LNCaP clone FGC (cell line): ENCODE measurements around the gene ADAMTSL3.

Source experiments
- DNase-seq: peaks from one replicate; pipeline ENCODE4 v3.0.0-alpha.2; 2011; ENCODE audit warnings: low read depth
- H3K4me3 ChIP-seq: 2 replicates; pipeline ENCODE4 v1.5.1; 2011; ENCODE audit warnings: mild to moderate bottlenecking, low read depth, low read length, control low read depth
- TF ChIP-seq, protein P1 (sequence below): IDR thresholded peaks from 2 replicates; pipeline ENCODE4 v1.5.1; 2012; ENCODE audit warnings: mild to moderate bottlenecking; ENCODE audit not compliant: control insufficient read depth, insufficient read depth; ENCODE audit errors: extremely low read depth

Gene ADAMTSL3

DNA sequence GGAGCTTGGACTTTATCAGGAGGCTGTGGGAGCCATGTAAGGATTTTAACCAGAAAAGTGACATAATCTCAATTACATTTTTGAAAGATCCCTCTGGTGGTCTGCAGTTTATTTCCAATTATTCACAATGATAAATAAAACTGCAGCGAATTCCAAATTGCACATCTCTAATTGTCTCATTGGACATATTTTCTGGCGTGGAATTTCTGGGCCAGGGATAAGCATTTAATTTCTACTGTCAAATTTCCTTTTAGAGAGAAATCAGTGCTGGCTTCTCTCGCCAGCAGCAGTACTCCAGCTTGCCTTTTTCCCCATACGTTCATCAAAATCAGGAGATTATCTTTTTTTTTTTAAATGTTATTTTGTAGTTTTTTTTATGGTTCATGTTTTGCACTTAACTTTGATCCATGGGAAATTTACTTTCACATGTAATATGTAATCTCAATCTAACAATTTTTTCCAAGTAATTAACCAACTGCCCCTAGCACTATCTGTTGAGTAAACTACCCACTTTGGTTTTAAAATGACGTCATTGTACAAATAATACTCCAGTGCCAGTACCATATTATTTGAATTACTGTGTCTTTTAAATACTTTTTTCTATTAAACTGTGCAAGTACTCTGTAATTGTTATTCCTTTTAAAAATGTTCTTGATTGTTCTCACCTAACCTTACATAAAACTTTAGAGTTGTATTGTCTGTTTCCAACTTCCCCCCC, 251.8 kb downstream of the ADAMTSL3 start:
- no peak overlapping the region for H3K4me3 ChIP-seq
- TF ChIP-seq, protein P1, sequence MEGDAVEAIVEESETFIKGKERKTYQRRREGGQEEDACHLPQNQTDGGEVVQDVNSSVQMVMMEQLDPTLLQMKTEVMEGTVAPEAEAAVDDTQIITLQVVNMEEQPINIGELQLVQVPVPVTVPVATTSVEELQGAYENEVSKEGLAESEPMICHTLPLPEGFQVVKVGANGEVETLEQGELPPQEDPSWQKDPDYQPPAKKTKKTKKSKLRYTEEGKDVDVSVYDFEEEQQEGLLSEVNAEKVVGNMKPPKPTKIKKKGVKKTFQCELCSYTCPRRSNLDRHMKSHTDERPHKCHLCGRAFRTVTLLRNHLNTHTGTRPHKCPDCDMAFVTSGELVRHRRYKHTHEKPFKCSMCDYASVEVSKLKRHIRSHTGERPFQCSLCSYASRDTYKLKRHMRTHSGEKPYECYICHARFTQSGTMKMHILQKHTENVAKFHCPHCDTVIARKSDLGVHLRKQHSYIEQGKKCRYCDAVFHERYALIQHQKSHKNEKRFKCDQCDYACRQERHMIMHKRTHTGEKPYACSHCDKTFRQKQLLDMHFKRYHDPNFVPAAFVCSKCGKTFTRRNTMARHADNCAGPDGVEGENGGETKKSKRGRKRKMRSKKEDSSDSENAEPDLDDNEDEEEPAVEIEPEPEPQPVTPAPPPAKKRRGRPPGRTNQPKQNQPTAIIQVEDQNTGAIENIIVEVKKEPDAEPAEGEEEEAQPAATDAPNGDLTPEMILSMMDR: no peak
- no peak for DNase-seq

DNA sequence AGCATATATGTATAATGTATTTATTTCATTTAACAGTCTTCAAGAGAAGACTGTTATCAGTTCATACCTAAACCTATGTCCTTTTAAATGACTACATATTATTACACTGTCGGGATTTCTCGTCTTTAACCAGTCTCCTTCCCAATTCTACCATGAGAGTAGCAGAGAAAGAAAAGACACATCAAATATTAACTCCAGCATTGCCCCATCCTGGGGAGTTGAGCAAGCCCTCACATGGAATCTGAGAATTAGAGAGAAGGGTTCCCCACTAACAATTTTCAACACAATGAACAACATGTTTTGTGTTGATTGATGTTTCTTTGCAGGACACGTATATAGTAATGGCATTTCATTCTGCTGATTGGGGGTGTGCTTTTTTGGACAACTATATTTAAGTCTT, 257.4 kb downstream of the ADAMTSL3 start:
- TF ChIP-seq, protein P1: no peak
- no peak overlapping the region for H3K4me3 ChIP-seq
- no peak for DNase-seq

DNA sequence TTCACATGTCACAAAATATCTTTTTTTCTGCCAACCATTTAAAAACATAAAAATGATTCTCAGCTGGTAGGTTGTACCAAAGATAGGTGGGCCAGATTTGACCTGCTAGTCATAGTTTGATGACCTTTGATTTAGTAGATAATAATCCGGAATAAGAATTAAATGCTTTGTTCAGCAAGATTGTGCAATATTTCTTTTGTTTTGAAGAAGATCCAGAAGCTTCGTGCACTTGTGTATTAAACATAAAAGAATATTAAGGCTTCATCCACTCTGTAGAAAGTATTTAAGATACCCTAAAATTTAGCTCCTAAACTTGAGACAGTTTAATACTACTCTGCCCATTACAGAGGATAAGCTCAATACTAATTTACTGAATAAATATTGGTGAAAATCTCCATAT, 258.4 kb downstream of the ADAMTSL3 start:
- DNase-seq: no peak
- no peak overlapping the region for H3K4me3 ChIP-seq
- TF ChIP-seq, protein P1: no peak

DNA sequence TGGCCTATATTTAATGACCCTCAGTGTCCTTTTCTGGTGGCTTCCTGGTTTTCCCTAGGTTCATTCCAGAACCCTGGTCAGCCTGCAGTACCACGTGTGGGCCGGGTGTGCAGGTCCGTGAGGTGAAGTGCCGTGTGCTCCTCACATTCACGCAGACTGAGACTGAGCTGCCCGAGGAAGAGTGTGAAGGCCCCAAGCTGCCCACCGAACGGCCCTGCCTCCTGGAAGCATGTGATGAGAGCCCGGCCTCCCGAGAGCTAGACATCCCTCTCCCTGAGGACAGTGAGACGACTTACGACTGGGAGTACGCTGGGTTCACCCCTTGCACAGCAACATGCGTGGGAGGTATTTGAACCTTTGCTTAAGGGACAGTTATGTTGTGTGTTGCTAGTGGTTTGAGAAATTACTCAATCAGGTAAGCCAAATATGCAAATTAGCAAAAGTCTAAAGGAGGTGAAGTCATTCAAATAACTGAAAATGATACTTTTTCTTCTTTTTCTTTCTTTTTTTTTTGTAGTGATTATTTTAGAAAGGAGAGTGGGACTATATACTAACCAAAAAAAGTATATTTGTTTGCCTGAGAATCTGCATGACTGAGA, 259.2 kb downstream of the ADAMTSL3 start:
- H3K4me3 ChIP-seq: no peak overlapping the region
- no peak for DNase-seq
- TF ChIP-seq, protein P1: no peak

DNA sequence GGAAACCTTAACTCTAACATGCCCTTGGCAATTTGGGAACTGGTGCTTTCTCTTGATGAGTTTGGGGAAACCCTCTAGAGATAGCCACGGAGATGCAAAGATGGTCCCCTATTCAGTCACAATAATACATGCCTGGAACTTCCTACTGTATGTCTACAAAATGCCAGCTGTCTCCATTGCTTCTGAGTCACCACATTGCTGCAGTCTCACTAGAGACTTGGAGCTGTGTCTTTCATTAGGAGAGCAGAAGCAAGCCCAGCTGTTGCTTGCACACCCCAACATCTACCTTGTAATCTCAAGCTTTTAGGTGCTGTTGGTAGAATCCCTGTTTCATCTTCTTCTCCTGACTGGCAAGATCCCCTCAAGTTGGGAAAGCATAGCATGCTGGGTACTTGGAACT, 261.0 kb downstream of the ADAMTSL3 start:
- no peak for DNase-seq
- TF ChIP-seq, protein P1: no peak
- H3K4me3 ChIP-seq: no peak overlapping the region

DNA sequence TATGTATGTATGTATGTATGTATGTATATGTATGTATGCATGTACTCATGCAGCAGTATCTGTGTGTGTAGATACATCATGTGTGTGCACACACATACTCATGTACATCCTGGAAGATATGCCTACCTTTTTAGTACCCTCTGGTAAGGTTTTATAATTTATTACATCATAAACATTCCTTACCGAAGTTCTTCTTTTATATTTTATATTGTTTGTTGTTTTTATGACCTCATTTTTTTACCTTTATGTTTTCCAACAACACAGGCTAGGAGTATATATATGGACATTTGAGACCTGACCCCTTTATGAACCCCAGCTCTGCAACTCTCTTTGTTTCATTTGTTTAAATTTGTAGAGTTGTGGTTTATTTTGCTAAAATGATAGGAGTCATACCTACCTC, 263.5 kb downstream of the ADAMTSL3 start:
- DNase-seq: no peak
- H3K4me3 ChIP-seq: no peak overlapping the region
- TF ChIP-seq, protein P1: no peak

DNA sequence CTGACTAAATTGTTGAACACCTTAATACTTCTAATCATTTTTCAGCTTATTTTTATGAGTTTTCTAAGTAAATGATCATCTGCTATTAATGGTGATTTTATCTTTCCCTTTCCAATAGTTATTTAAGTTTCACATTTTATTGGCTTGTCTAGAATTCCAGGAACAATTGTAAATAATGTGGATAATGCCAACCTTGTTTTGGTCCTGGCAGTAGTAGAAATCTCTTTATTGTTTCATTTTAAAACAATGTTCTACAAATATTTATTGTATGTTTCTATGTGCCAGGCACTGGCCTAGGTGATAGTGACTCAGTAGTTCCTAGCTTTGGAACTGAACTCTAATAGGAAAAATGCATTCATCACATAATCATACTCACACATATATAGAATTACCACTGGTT, 264.1 kb downstream of the ADAMTSL3 start:
- peak; percentile 93 for DNase-seq
- TF ChIP-seq, protein P1: no peak
- H3K4me3 ChIP-seq: no peak overlapping the region
